GM18519 (cell line): ENCODE data around the gene PHF14.
A peak's percentile ranks its signal among the peaks of the same experiment; 100 is the strongest.
"Not testable (repeated sequence)": the region's sequence is repeated elsewhere in the genome, so short reads cannot be mapped to it uniquely, and the experiment has no call there.

Experiments used
- ATAC-seq: cut with Tn5 transposase; IDR thresholded peaks from one replicate; pipeline ENCODE4 v1.9.1; 2021; ENCODE audit warnings: mild to moderate bottlenecking, moderate library complexity; ENCODE audit not compliant: unreplicated experiment, low FRiP score

PHF14 gene

GRCh38 chr7:10973061-10973941 lies at the start of gene PHF14:
TSS of gene PHF14 (plus strand) at chr7:10973872. CDS start at chr7:10974324, 452 bp downstream.
- ATAC-seq: peak; percentile 98

- no peak for ATAC-seq
Measured at GRCh38 chr7:10924370-10924769, 49.3 kb upstream of the PHF14 start.

GRCh38 chr7:10928203-10928602 lies 45.5 kb upstream of the PHF14 start:
- ATAC-seq: not testable (repeated sequence)

GRCh38 chr7:10930551-10930950 lies 43.1 kb upstream of the PHF14 start:
- ATAC-seq: no peak

- ATAC-seq: no peak
Measured at GRCh38 chr7:10931161-10931560, 42.5 kb upstream of the PHF14 start.

GRCh38 chr7:10934292-10934691 lies 39.4 kb upstream of the PHF14 start:
- ATAC-seq: no peak

GRCh38 chr7:10939237-10939910 lies 34.3 kb upstream of the PHF14 start:
- peak; percentile 1 for ATAC-seq

GRCh38 chr7:10939911-10940703 lies 33.6 kb upstream of the PHF14 start:
- ATAC-seq: peak; percentile 92

GRCh38 chr7:10940704-10941355 lies 32.8 kb upstream of the PHF14 start:
- ATAC-seq: no peak

- no peak for ATAC-seq
Measured at GRCh38 chr7:10950494-10950893, 23.2 kb upstream of the PHF14 start.

- not testable (repeated sequence) for ATAC-seq
Measured at GRCh38 chr7:10950974-10951578, 22.6 kb upstream of the PHF14 start.

- no peak for ATAC-seq
Measured at GRCh38 chr7:10952588-10952987, 21.1 kb upstream of the PHF14 start.

- ATAC-seq: not testable (repeated sequence)
Measured at GRCh38 chr7:10953078-10953750, 20.5 kb upstream of the PHF14 start.

- no peak for ATAC-seq
Measured at GRCh38 chr7:10956528-10956927, 17.1 kb upstream of the PHF14 start.

- ATAC-seq: not testable (repeated sequence)
Measured at GRCh38 chr7:10960242-10960641, 13.4 kb upstream of the PHF14 start.

- not testable (repeated sequence) for ATAC-seq
Measured at GRCh38 chr7:10965016-10965415, 8.7 kb upstream of the PHF14 start.

- ATAC-seq: no peak
Measured at GRCh38 chr7:10972174-10972573, 1.5 kb upstream of the PHF14 start.

- ATAC-seq: peak; percentile 13
Measured at GRCh38 chr7:10973942-10974911, 555 bp downstream of the PHF14 start.
